Smooth muscle cell (in vitro differentiated cells): Measurements from ENCODE around the gene CLDN22. TPM values are rescaled to one million over a fixed set of nuclear protein-coding genes. Genes with fewer than 3 reads are reported as not detected.

Source experiments
- DNase-seq: peaks from one replicate; lab custom pipeline; 2025; ENCODE audit not compliant: unreplicated experiment; lab: John Stamatoyannopoulos, UW
- H2AFZ ChIP-seq: fragments of 200-600 bp; sonication (generic); 2 replicates; pipeline ENCODE4 v1.6.0; 2016; ENCODE audit warnings: antibody characterized with exemption, low read depth, mild to moderate bottlenecking
- H3F3A ChIP-seq: fragments of 200-600 bp; sonication (generic); 2 replicates; pipeline ENCODE4 v1.6.0; 2017; ENCODE audit warnings: antibody characterized with exemption, low read depth
- H3K27ac ChIP-seq: fragments of 200-600 bp; sonication (generic); 2 replicates; pipeline ENCODE4 v1.5.1; 2016; ENCODE audit warnings: low read depth, mild to moderate bottlenecking
- H3K27me3 ChIP-seq: fragments of 200-600 bp; sonication (generic); 2 replicates; pipeline ENCODE4 v1.6.1; 2016; ENCODE audit warnings: low read depth, mild to moderate bottlenecking
- H3K36me3 ChIP-seq: fragments of 200-600 bp; sonication (generic); 2 replicates; pipeline ENCODE4 v1.5.1; 2016; ENCODE audit warnings: low read depth
- H3K4me1 ChIP-seq: fragments of 200-600 bp; sonication (generic); 2 replicates; pipeline ENCODE4 v1.5.1; 2016; ENCODE audit warnings: low read depth
- H3K4me2 ChIP-seq: fragments of 200-600 bp; sonication (generic); 2 replicates; pipeline ENCODE4 v1.6.0; 2016; ENCODE audit warnings: mild to moderate bottlenecking
- H3K4me3 ChIP-seq: fragments of 200-600 bp; sonication (generic); 2 replicates; pipeline ENCODE4 v1.5.1; 2016; ENCODE audit warnings: mild to moderate bottlenecking
- H3K79me2 ChIP-seq: fragments of 200-600 bp; sonication (generic); 2 replicates; pipeline ENCODE4 v1.6.0; 2016; ENCODE audit warnings: low read depth, mild to moderate bottlenecking
- H3K9ac ChIP-seq: fragments of 200-600 bp; sonication (generic); 2 replicates; pipeline ENCODE4 v1.6.0; 2016; ENCODE audit warnings: low read depth
- H3K9me3 ChIP-seq: fragments of 200-600 bp; sonication (generic); replicated peaks from 2 replicates; pipeline ENCODE4 v1.5.1; 2016; ENCODE audit warnings: low read depth
- H4K20me1 ChIP-seq: fragments of 200-600 bp; sonication (generic); 2 replicates; pipeline ENCODE4 v1.6.0; 2016; ENCODE audit warnings: low read depth
- WGBS: methylation state at CpG from one replicate; pipeline ENCODE4 v1.1.7; 2016; ENCODE audit warnings: low lambda C conversion rate; 5-methylcytosine and 5-hydroxymethylcytosine counted together
- polyA plus RNA-seq: library from polyadenylated mRNA; unstranded; fragments of >200 nt; fragmentation: Nextera tagmentation; extraction: Ambion mirVana; gene quantifications from 2 replicates; pipeline ENCODE4 v1.2.1, GENCODE V29; 2016
- total RNA-seq: library from RNA; depleted of rRNA; stranded (reverse); fragments of >200 nt; gene quantifications from 2 replicates; pipeline ENCODE4 v1.2.3, GENCODE V29; 2014
- TF ChIP-seq, protein P1 (sequence below): fragments of 200-600 bp; sonication (generic); IDR thresholded peaks from 2 replicates; pipeline ENCODE4 v1.5.1; 2017; ENCODE audit warnings: borderline replicate concordance, mild to moderate bottlenecking, antibody characterized with exemption; ENCODE audit not compliant: insufficient read depth, poor library complexity, severe bottlenecking

CLDN22 gene
- total and polyA plus RNA-seq, 2 experiments from 2014 or later: 0.08 TPM; not detected in 1

DNA sequence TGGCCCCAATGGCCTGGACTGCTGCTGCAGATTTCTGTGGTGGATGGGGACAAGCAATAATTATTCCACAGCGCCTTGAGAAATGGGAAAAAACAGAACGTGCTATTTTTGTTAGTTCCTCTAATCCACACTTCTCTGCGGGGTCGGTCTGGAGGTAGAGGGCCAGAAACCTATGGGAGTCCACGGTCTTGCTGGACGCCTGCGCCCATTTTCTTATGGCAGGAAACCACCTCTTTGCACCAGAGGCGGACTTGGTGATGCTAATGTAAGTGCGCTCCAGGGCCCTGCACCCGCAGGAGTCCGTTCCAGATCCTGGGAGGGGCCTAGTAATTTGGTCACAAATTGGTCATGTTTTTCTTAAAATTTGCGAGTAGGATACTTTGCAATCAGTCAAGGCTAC, 28.1 kb upstream of the CLDN22 start:
- H3K27ac ChIP-seq: no peak overlapping the region

GRCh38 chr4:183347566-183347965, 27.5 kb upstream of the CLDN22 start:
- no peaks in the 10 kb centered on the region for H4K20me1 ChIP-seq
- TF ChIP-seq, protein P1, sequence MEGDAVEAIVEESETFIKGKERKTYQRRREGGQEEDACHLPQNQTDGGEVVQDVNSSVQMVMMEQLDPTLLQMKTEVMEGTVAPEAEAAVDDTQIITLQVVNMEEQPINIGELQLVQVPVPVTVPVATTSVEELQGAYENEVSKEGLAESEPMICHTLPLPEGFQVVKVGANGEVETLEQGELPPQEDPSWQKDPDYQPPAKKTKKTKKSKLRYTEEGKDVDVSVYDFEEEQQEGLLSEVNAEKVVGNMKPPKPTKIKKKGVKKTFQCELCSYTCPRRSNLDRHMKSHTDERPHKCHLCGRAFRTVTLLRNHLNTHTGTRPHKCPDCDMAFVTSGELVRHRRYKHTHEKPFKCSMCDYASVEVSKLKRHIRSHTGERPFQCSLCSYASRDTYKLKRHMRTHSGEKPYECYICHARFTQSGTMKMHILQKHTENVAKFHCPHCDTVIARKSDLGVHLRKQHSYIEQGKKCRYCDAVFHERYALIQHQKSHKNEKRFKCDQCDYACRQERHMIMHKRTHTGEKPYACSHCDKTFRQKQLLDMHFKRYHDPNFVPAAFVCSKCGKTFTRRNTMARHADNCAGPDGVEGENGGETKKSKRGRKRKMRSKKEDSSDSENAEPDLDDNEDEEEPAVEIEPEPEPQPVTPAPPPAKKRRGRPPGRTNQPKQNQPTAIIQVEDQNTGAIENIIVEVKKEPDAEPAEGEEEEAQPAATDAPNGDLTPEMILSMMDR: no peak
- no peaks in the 10 kb centered on the region for H3K9me3 ChIP-seq
- H3K27me3 ChIP-seq: no peaks in the 10 kb centered on the region
- no peaks in the 10 kb centered on the region for H3F3A ChIP-seq
- no peak overlapping the region for H3K4me2 ChIP-seq
- no peak for DNase-seq
- H2AFZ ChIP-seq: no peak overlapping the region
- no peaks in the 10 kb centered on the region for H3K79me2 ChIP-seq
- H3K27ac ChIP-seq: no peak overlapping the region
- H3K4me1 ChIP-seq: no peaks in the 10 kb centered on the region
- no peaks in the 10 kb centered on the region for H3K36me3 ChIP-seq
- no peak overlapping the region for H3K9ac ChIP-seq
- WGBS: 74% methylated on average over 4 of the region's 4 CpGs
- no peak overlapping the region for H3K4me3 ChIP-seq

More for the DNA sequence above, 28.1 kb upstream of the CLDN22 start:
- H3K9me3 ChIP-seq: no peaks in the 10 kb centered on the region
- H2AFZ ChIP-seq: no peak overlapping the region
- H3K36me3 ChIP-seq: no peaks in the 10 kb centered on the region
- WGBS: 98% methylated on average over 12 of the region's 12 CpGs
- no peaks in the 10 kb centered on the region for H3K4me1 ChIP-seq
- DNase-seq: no peak
- H3K27me3 ChIP-seq: no peaks in the 10 kb centered on the region
- TF ChIP-seq, protein P1: no peak
- H3K4me3 ChIP-seq: no peak overlapping the region
- H4K20me1 ChIP-seq: no peaks in the 10 kb centered on the region
- H3K79me2 ChIP-seq: no peaks in the 10 kb centered on the region
- no peak overlapping the region for H3K9ac ChIP-seq
- no peaks in the 10 kb centered on the region for H3F3A ChIP-seq
- H3K4me2 ChIP-seq: no peak overlapping the region

DNA sequence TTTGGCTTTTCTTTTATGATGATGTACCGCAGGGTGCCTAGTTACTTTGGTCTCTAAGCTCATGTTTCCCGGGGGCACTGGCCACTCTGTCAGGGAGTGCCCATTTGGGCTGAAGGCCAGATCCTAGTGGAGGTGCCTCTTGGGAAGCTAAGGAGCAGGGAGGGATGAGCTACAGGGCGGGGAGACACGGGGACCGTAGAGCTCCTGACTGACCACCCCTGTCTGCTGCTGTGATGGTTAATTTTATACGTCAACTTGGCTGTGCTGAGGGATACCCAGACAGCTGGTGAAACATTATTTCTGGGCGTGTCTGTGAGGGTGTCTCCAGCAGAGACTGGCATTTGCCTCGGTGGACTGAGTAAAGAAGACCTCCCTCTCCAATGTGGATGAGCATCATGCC, 27.1 kb upstream of the CLDN22 start:
- no peak for DNase-seq
- Histone ChIP-seq H3K36me3 (no peaks in the 10 kb centered on the region), H3K4me2 (no peak overlapping the region), H3K4me1 (no peaks in the 10 kb centered on the region), H3K9me3 (no peaks in the 10 kb centered on the region), H3K27ac (no peak overlapping the region), H3K9ac (no peak overlapping the region), H3K79me2 (no peaks in the 10 kb centered on the region), H3F3A (no peaks in the 10 kb centered on the region), H2AFZ (no peak overlapping the region), H3K27me3 (no peaks in the 10 kb centered on the region), H4K20me1 (no peaks in the 10 kb centered on the region), H3K4me3 (no peak overlapping the region)
- WGBS: 95% methylated on average over 8 of the region's 8 CpGs
- TF ChIP-seq, protein P1: no peak

- no peaks in the 10 kb centered on the region for H3K79me2 ChIP-seq
- H3K36me3 ChIP-seq: no peaks in the 10 kb centered on the region
- H3K9me3 ChIP-seq: no peaks in the 10 kb centered on the region
- 90% methylated on average over 4 of the region's 4 CpGs for WGBS
- H3F3A ChIP-seq: no peaks in the 10 kb centered on the region
- H4K20me1 ChIP-seq: no peaks in the 10 kb centered on the region
- TF ChIP-seq, protein P1: no peak
- H3K4me1 ChIP-seq: no peaks in the 10 kb centered on the region
- H3K4me3 ChIP-seq: no peak overlapping the region
- no peaks in the 10 kb centered on the region for H3K27me3 ChIP-seq
- H3K27ac ChIP-seq: no peak overlapping the region
- H3K4me2 ChIP-seq: no peak overlapping the region
- no peak overlapping the region for H3K9ac ChIP-seq
- no peak for DNase-seq
- H2AFZ ChIP-seq: no peak overlapping the region
These were observed 25.2 kb upstream of the CLDN22 start for GRCh38 chr4:183345261-183345660.
